Effector memory CD8-positive, alpha-beta T cell (primary cell): ENCODE data around the gene TUBA4A.

Experiments
- ATAC-seq: fragments of 150-1000 bp; cut with Tn5 transposase; replicated peaks from 2 replicates; pipeline ENCODE4 v1.10.0; 2021; ENCODE audit warnings: mild to moderate bottlenecking, moderate library complexity
- DNase-seq, 3 experiments: peaks; one replicate each; pipeline ENCODE4 v3.0.0; 2021
- H3K27ac Mint-ChIP-seq, 2 donors: one replicate each; pipeline ENCODE4 v1.8.0; 2022; ENCODE audit warnings: mild to moderate bottlenecking in 2 of 2, mixed read lengths in 2 of 2, moderate library complexity in 2 of 2
- H3K27me3 Mint-ChIP-seq, 2 donors: one replicate each; pipeline ENCODE4 v1.8.0; 2022; ENCODE audit warnings: mixed read lengths in 2 of 2
- H3K36me3 Mint-ChIP-seq: one replicate; pipeline ENCODE4 v1.8.0; 2022; ENCODE audit warnings: mild to moderate bottlenecking, moderate library complexity, mixed read lengths; ENCODE audit not compliant: insufficient read depth
- H3K4me1 Mint-ChIP-seq, 2 donors: one replicate each; pipeline ENCODE4 v1.8.0; 2022; ENCODE audit warnings: low read depth in 2 of 2, mixed read lengths in 2 of 2
- H3K4me3 Mint-ChIP-seq, 2 donors: one replicate each; pipeline ENCODE4 v1.8.0; 2022; ENCODE audit warnings: mild to moderate bottlenecking in 2 of 2, mixed read lengths in 2 of 2, moderate library complexity in 2 of 2
- H3K9me3 Mint-ChIP-seq, 2 donors: one replicate each; pipeline ENCODE4 v1.8.0; 2022; ENCODE audit warnings: mixed read lengths in 2 of 2
- total RNA-seq, 9 experiments: gene quantifications; one replicate each; lab custom pipeline; 2026; lab: John Stamatoyannopoulos, UW

The TUBA4A gene
- 83.2 to 338 (median 143) reads per million in 9 experiments for total RNA-seq

GRCh38 chr2:219253753-219254589, at the start of gene TUBA4A:
Gene TUBA4A (minus strand): TSS chr2:219253918. CDS start chr2:219253858, 60 bp downstream.
- no peaks in the 10 kb centered on the region for H3K9me3 Mint-ChIP-seq
- peak; percentile 71 for ATAC-seq
- peak within 1 kb of the TSS; percentile 73 to 82 for H3K4me3 Mint-ChIP-seq
- DNase-seq: peak; percentile 87 to 89 (median 89)
- no peaks in the 10 kb centered on the region for H3K27me3 Mint-ChIP-seq
- peaks cover 59% of the 10 kb centered on the region for H3K36me3 Mint-ChIP-seq
- H3K27ac Mint-ChIP-seq: peak within 1 kb of the TSS; percentile 87 to 96
- H3K4me1 Mint-ChIP-seq: peaks cover 44 to 46% of the 10 kb centered on the region in 2 donors

- Mint-ChIP-seq H3K36me3 (no peaks in the 10 kb centered on the region), H3K9me3 (no peaks in the 10 kb centered on the region), H3K4me1 (peaks cover 0 to 2% of the 10 kb centered on the region in 2 donors), H3K27me3 (peaks cover 53 to 77% of the 10 kb centered on the region in 2 donors), H3K27ac (no peak overlapping the region), H3K4me3 (no peak overlapping the region)
- DNase-seq (no peak), ATAC-seq (no peak)
Measured at GRCh38 chr2:219302412-219302968, 48.8 kb upstream of the TUBA4A start.

- Mint-ChIP-seq H3K36me3 (no peaks in the 10 kb centered on the region), H3K27ac (no peak overlapping the region), H3K4me3 (no peak overlapping the region), H3K4me1 (peaks cover 0 to 7% of the 10 kb centered on the region in 2 donors), H3K9me3 (no peaks in the 10 kb centered on the region), H3K27me3 (peaks cover 36 to 52% of the 10 kb centered on the region in 2 donors)
- no peak for DNase-seq
- ATAC-seq: no peak
Measured at GRCh38 chr2:219300022-219300421, 46.3 kb upstream of the TUBA4A start.

GRCh38 chr2:219299372-219299760, 45.6 kb upstream of the TUBA4A start:
- ATAC-seq: no peak
- H3K27ac Mint-ChIP-seq: peak overlapping the region in 1 of 2 donors; percentile 44
- H3K27me3 Mint-ChIP-seq: peaks cover 29 to 48% of the 10 kb centered on the region in 2 donors
- no peak for DNase-seq
- no peak overlapping the region for H3K4me3 Mint-ChIP-seq
- peaks cover 2 to 8% of the 10 kb centered on the region in 2 donors for H3K4me1 Mint-ChIP-seq
- H3K36me3 Mint-ChIP-seq: no peaks in the 10 kb centered on the region
- no peaks in the 10 kb centered on the region for H3K9me3 Mint-ChIP-seq

GRCh38 chr2:219298759-219299371, 45.1 kb upstream of the TUBA4A start:
- Mint-ChIP-seq H3K27me3 (peaks cover 28 to 48% of the 10 kb centered on the region in 2 donors), H3K4me1 (peaks cover 7 to 13% of the 10 kb centered on the region in 2 donors), H3K4me3 (no peak overlapping the region), H3K27ac (peak overlapping the region in 1 of 2 donors; percentile 44), H3K9me3 (no peaks in the 10 kb centered on the region), H3K36me3 (peaks cover 2% of the 10 kb centered on the region)
- ATAC-seq (peak; percentile 65), DNase-seq (peak; percentile 89 to 94 (median 90))

GRCh38 chr2:219297766-219298456, 44.2 kb upstream of the TUBA4A start:
- DNase-seq: no peak
- Mint-ChIP-seq H3K9me3 (no peaks in the 10 kb centered on the region), H3K4me3 (no peak overlapping the region), H3K27ac (peak overlapping the region in 1 of 2 donors; percentile 65), H3K4me1 (peaks cover 7 to 14% of the 10 kb centered on the region in 2 donors), H3K36me3 (peaks cover 5% of the 10 kb centered on the region), H3K27me3 (peaks cover 21 to 40% of the 10 kb centered on the region in 2 donors)
- ATAC-seq: no peak

- Mint-ChIP-seq H3K27me3 (peaks cover 15 to 29% of the 10 kb centered on the region in 2 donors), H3K4me1 (peaks cover 7 to 14% of the 10 kb centered on the region in 2 donors), H3K36me3 (peaks cover 5% of the 10 kb centered on the region), H3K9me3 (no peaks in the 10 kb centered on the region), H3K4me3 (no peak overlapping the region), H3K27ac (no peak overlapping the region)
- ATAC-seq (no peak), DNase-seq (no peak)
Measured at GRCh38 chr2:219296631-219297391, 43.1 kb upstream of the TUBA4A start.

- Mint-ChIP-seq H3K4me3 (peak overlapping the region in 1 of 2 donors; percentile 39), H3K4me1 (peaks cover 7 to 14% of the 10 kb centered on the region in 2 donors), H3K9me3 (no peaks in the 10 kb centered on the region), H3K27me3 (peaks cover 8 to 22% of the 10 kb centered on the region in 2 donors), H3K27ac (peak overlapping the region; percentile 29 to 77), H3K36me3 (peaks cover 5% of the 10 kb centered on the region)
- no peak for ATAC-seq
- DNase-seq: no peak
Measured at GRCh38 chr2:219296142-219296541, 42.4 kb upstream of the TUBA4A start.

GRCh38 chr2:219294356-219295351, 40.9 kb upstream of the TUBA4A start:
- ATAC-seq (peak; percentile 94), DNase-seq (peak; percentile 87 to 90 (median 89))
- peak overlapping the region; percentile 77 to 91 for H3K27ac Mint-ChIP-seq
- H3K9me3 Mint-ChIP-seq: no peaks in the 10 kb centered on the region
- peaks cover 7 to 14% of the 10 kb centered on the region in 2 donors for H3K4me1 Mint-ChIP-seq
- peaks cover 9% of the 10 kb centered on the region for H3K36me3 Mint-ChIP-seq
- peaks cover under 1 to 10% of the 10 kb centered on the region in 2 donors for H3K27me3 Mint-ChIP-seq
- H3K4me3 Mint-ChIP-seq: peak overlapping the region; percentile 73 to 87

GRCh38 chr2:219293736-219294231, 40.1 kb upstream of the TUBA4A start:
- peaks cover 9% of the 10 kb centered on the region for H3K36me3 Mint-ChIP-seq
- H3K4me3 Mint-ChIP-seq: peak overlapping the region; percentile 73 to 87
- no peak for DNase-seq
- no peak for ATAC-seq
- H3K27ac Mint-ChIP-seq: peak overlapping the region; percentile 47 to 91
- peaks cover 0 to under 1% of the 10 kb centered on the region in 2 donors for H3K27me3 Mint-ChIP-seq
- H3K4me1 Mint-ChIP-seq: peaks cover 7 to 14% of the 10 kb centered on the region in 2 donors
- no peaks in the 10 kb centered on the region for H3K9me3 Mint-ChIP-seq

- Mint-ChIP-seq H3K9me3 (no peaks in the 10 kb centered on the region), H3K4me3 (no peak overlapping the region), H3K4me1 (peaks cover 7 to 12% of the 10 kb centered on the region in 2 donors), H3K27me3 (no peaks in the 10 kb centered on the region), H3K36me3 (peaks cover 10% of the 10 kb centered on the region), H3K27ac (peak overlapping the region in 1 of 2 donors; percentile 35)
- ATAC-seq (no peak), DNase-seq (no peak)
Measured at GRCh38 chr2:219292616-219293015, 38.9 kb upstream of the TUBA4A start.
